ENCODE results near the gene SH2D3C. TPM values are rescaled to one million over a fixed set of nuclear protein-coding genes. Genes with fewer than 3 reads are reported as not detected.

SH2D3C gene
- total and polyA plus RNA-seq, 9 of the 15 experiments (the other 6 are each of a cell fraction or from before 2014, with no cell fraction given): 0.03 to 1.2 (median 0.22) TPM; not detected in 1

GRCh38 chr9:127785933-127786772 lies 7.7 kb upstream of the SH2D3C start, which contains the start of gene CDK9 (continued):
- TF ChIP-seq CHD7 (IDR thresholded peaks at IDR 0.05; ENCODE audit: low read depth, low read length) (no peak), ZNF830 (CRISPR knock-in tag; IDR thresholded peaks at IDR 0.05) (no peak), GTF2F1 (IDR thresholded peaks at IDR 0.05; ENCODE audit: low read depth, low read length) (no peak), SMAD1 (IDR thresholded peaks at IDR 0.05; ENCODE audit: low read depth, low read length, partially characterized antibody) (peak; percentile 57), ERF (CRISPR knock-in tag; IDR thresholded peaks at IDR 0.05) (0 out of 2 replicates have a peak, but pooled peaks have one; percentile 59), MAFG (tag; conservative IDR thresholded peaks at IDR 0.05) (no peak), TOE1 (IDR thresholded peaks at IDR 0.05; ENCODE audit: borderline replicate concordance) (peak; percentile 76), TOE1 (CRISPR knock-in tag; IDR thresholded peaks at IDR 0.05; ENCODE audit: borderline replicate concordance, low read depth) (no peak), CBX2 (IDR thresholded peaks at IDR 0.05; ENCODE audit: insufficient read depth, low read length, poor library complexity, severe bottlenecking) (no peak), STAT5A (IDR thresholded peaks at IDR 0.05; ENCODE audit: borderline replicate concordance, low read length) (no peak), RBM25 (IDR thresholded peaks at IDR 0.05; ENCODE audit: low read depth, low read length, severe bottlenecking) (no peak), THAP7 (CRISPR knock-in tag; IDR thresholded peaks at IDR 0.05) (no peak), YY1 (IDR thresholded peaks at IDR 0.05; ENCODE audit: borderline replicate concordance in 1 of 3, control insufficient read depth in 1 of 3, extremely low read depth in 1 of 3, insufficient read depth in 3 of 3, insufficient read length in 1 of 3, insufficient replicate concordance in 2 of 3, low read depth in 1 of 3, low read length in 2 of 3) (peak in 2 of 3 experiments; percentile 42 to 59), ZNF121 (CRISPR knock-in tag; conservative IDR thresholded peaks at IDR 0.05) (no peak)

Data from K562 (cell line).